GM19099 (cell line): ENCODE data around the gene TRA2A.

Source experiments
- POLR2A ChIP-seq: IDR thresholded peaks from 3 replicates; pipeline ENCODE4 v1.6.1; 2011; ENCODE audit warnings: low read depth; ENCODE audit not compliant: insufficient read length; ENCODE audit errors: extremely low read depth

The TRA2A gene

DNA sequence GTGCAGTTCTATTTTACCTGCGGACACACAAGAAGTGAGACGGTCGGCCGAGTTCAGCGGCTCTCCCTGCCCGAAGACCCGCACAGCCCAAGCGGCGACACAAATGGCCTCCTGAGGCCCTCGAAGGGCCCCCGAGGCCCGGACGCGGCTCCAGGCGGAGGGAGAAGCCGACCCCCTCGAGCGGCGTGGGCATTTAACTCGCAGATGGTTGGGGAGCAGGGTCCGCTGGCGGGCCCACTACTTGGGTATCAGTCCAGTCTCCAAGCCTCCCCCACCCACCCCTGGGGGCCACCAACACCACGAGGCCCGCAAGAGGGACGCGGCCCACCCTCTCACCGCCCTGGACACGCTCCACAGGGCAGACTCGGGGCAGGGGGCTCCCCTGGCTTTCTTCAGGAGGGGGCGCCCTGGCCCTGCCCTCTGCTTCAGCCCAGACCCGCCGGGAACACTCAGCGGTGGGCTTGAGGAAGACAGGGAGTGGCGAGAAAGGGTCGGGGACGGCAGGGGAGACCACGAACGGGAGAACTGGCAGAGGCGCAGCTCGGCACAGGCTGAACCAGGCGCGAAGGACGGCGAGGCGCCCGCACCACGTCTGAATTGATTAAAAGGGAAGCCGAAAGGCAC, 63.1 kb downstream of the TRA2A start:
- TF ChIP-seq POLR2A: no peak

DNA sequence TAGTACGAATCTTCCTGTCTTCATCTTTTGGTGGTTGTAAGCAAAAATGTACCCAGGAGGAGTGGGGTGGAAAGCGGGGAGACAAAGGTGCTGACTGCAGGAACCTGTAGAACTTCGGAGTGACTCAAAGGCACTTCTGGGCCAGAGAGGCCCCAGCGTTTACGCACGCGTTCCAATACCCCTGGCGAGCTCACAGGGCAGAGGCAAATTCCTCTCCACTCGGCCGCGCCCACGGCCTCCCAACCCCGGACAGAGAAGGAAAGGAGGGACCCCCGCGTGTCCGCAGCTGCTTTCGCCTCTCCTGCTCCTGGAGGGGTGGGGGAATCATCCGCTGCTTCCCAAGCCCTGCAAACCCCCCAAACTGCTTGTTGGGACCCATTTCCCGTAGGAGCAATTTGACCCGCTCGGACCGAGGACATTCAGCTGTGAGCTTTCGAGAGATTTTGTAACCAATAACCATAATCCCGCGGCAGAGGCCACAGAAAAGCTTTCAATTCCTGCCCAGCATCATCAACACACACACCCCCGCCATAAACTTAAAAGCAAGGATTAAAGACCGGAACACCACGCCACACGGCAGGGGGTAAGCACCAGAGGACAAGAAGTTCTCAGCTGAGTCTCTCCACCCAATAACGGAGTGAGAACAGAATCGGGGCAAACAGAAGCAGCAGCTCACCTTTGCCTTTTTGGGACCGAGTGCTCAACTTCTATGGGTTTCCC, 63.8 kb downstream of the TRA2A start:
- TF ChIP-seq POLR2A: peak; percentile 24

DNA sequence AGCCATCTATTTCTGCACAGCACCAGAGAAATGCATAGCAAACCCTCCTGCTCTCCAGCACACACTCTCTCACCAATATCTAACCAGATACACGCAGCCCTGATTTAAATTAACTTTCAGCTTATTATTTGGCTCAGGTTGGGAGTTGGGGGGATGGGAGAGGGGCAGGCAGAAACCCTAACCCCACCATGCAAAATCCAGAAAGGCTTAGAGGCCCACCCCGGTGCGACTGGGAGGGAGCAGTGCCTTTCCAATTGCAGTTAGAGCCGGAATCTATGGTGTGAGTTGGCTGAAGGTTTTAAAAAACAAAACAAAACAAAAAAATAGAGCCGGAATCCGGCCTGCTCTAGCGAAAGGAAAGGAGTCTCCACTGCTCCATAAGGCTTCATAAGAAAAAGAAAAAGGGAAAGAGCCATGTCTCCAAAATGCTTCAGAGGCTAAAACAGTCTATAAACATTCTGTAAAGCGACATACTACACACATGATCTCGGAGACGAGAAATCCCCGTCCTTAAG, 64.4 kb downstream of the TRA2A start:
- TF ChIP-seq POLR2A: no peak

DNA sequence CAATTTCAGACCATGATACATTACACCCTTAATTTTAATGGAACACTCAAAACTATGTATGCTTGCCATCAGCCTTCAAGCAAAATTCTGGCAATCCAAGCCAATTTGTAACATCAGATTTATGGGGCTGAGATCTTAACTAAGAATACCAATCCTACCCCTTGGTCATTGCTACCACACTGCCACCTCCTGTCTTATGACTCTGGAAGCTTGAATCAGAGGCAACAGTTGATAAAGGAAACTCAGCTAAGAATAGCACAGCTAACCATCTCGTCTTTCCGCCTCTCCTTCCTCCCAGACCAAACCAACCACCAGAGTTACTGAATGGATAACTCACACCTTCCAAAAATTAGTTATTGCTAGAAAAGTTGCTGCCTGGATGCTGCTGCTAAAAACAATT, 68.9 kb downstream of the TRA2A start:
- TF ChIP-seq POLR2A: no peak

DNA sequence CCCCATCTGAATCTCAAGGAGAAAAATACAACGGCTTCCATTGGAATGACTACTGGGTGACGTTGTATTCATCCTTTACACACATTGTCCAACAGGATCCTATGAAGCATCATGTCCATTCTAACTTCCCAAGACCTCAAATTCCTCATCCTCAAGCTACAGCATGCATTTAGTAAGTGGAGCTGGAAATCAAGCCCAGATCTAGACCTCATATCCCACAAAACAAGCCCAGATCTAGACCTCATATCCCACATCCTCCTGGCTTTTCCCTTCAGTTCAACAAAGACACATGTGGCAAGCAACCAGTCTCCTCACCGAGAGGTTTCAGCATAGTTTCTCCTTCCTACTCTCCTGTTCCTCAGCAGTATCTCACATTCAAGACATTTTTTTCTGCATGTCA, 73.7 kb downstream of the TRA2A start:
- no peak for TF ChIP-seq POLR2A

DNA sequence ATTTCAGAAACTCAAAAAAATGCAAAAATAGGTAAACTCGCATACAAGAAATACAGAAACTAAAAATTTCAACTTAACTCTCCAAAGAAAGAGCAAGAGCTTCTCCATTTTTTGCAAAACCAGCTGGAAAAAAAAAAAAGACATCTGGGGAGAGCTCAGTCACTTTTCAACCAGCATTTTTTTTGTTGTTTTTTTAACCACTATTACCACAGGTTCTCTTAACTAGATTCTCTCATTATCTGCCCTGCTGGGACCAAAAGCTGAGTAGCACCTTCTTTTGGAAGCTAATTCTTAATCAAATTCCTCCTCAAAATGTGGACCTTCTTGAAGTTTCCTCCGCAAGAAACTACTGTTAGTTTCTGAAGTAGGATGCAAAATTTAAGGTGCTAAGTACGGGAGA, 75.7 kb downstream of the TRA2A start:
- no peak for TF ChIP-seq POLR2A

DNA sequence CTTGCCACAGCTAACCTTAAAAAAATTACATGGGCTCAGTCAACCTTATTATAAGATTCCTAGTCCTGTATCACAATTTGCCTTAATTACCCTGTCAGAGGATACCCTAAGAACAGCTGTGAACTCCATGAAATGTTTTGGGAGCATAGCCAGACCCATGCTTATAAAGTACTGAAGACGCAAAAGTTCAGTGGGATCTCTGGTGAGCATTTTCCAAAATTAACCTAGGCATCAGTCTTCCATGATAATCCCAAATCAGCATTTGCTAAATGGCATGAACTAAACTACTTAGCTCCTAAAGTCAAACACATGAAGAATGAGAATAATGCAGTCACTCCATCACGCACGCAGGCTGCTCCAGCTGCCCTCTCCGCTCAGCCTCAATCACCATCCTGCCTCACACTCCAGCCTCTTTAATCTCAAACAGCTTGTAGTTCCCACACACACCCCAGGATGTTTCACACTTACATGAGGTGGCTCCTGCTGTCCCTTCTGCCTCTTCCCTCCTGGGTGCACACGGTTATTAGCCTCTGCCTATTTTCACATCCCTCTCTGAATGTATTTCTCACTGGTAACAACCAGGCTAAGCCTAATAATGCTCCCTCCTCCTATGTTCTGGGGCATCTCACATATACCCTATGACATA, 76.8 kb downstream of the TRA2A start:
- TF ChIP-seq POLR2A: no peak
